GM12878 (cell line): ENCODE data around the gene ORMDL1. TPM values are rescaled to one million over a fixed set of nuclear protein-coding genes. Genes with fewer than 3 reads are reported as not detected.

Source experiments
- CUX1 ChIP-seq: IDR thresholded peaks from 2 replicates; pipeline ENCODE4 v1.6.1; 2012; ENCODE audit warnings: improper control_type of control experiment, low read depth, low read length; ENCODE audit not compliant: insufficient replicate concordance
- MTA2 ChIP-seq: fragments of 450-650 bp; IDR thresholded peaks from 2 replicates; pipeline ENCODE4 v1.6.1; 2016; ENCODE audit warnings: low read depth, mild to moderate bottlenecking, moderate library complexity
- PRDM15 ChIP-seq: fragments of 450-650 bp; formaldehyde crosslinking; IDR thresholded peaks from 2 replicates; pipeline ENCODE4 v1.4.0; 2020; ENCODE audit warnings: mild to moderate bottlenecking, moderate library complexity
- YY1 ChIP-seq: IDR thresholded peaks from 2 replicates; pipeline ENCODE4 v1.6.1; 2011; ENCODE audit warnings: low read depth, mild to moderate bottlenecking, low read length
- ZNF592 ChIP-seq: fragments of 450-650 bp; IDR thresholded peaks from 2 replicates; pipeline ENCODE4 v1.6.1; 2017; ENCODE audit warnings: mild to moderate bottlenecking, moderate library complexity
- polyA plus RNA-seq, 11 experiments: library from polyadenylated mRNA; depleted of rRNA in 4 of 11; unstranded in 6 of 11; stranded (reverse) in 5 of 11; fragments of >200 nt; fragmentation: Nextera tagmentation in 4 of 11; fragmentation: Illumina TruSeq in 1 of 11; extraction: Ambion mirVana in 4 of 11; extraction: Trizol in 1 of 11; gene quantifications; 1 replicate in 1 of 11; 2 replicates in 10 of 11; pipeline versions ENCODE4 v1.2.1 to v1.2.3, GENCODE V29; 2011 to 2016; ENCODE audit warnings: inconsistent platforms in 2 of 11, missing spikeins in 2 of 11, low read depth in 1 of 11
- total RNA-seq, 4 experiments: library from RNA; depleted of rRNA in 3 of 4; stranded (reverse); fragments of >200 nt in 3 of 4; fragmentation: Illumina TruSeq in 1 of 4; extraction: Trizol in 1 of 4; gene quantifications; 2 replicates each; pipeline versions ENCODE4 v1.2.1 to v1.2.3, GENCODE V29; 2013 to 2021

ORMDL1 gene
- total and polyA plus RNA-seq, 10 of the 15 experiments (the other 5 are each of a cell fraction or from before 2014, with no cell fraction given), result 62.6 to 161 (median 95.7) TPM

GRCh38 chr2:189729430-189729829, 54.7 kb downstream of the ORMDL1 start (continued):
- TF ChIP-seq CUX1 (no peak), ZNF592 (no peak), MTA2 (no peak), YY1 (no peak), PRDM15 (CRISPR knock-in tag) (no peak)
